Neutrophil (primary cell): ENCODE measurements around the gene ITPR1.

ENCODE experiments used
- H3K27ac ChIP-seq: fragments of 200-600 bp; sonication (generic); 2 replicates; pipeline ENCODE4 v1.5.1; 2016; ENCODE audit warnings: mild to moderate bottlenecking, moderate library complexity
- H3K27me3 ChIP-seq: fragments of 200-600 bp; sonication (generic); 2 replicates; pipeline ENCODE4 v1.6.0; 2016; ENCODE audit warnings: mild to moderate bottlenecking
- H3K36me3 ChIP-seq: fragments of 200-600 bp; sonication (generic); 2 replicates; pipeline ENCODE4 v1.5.1; 2017
- H3K4me1 ChIP-seq, 2 experiments: fragments of 200-600 bp in 1 of 2; sonication (generic) in 1 of 2; 1 replicate in 1 of 2; 2 replicates in 1 of 2; pipeline versions ENCODE4 v1.5.1 to v1.6.1; 2013 to 2016; ENCODE audit warnings: low read depth in 1 of 2, low read length in 1 of 2, mild to moderate bottlenecking in 1 of 2, moderate library complexity in 1 of 2; ENCODE audit not compliant: control insufficient read depth in 1 of 2, insufficient read depth in 1 of 2
- H3K4me3 ChIP-seq, 2 experiments: fragments of 200-600 bp in 1 of 2; sonication (generic) in 1 of 2; 1 replicate in 1 of 2; 2 replicates in 1 of 2; pipeline ENCODE4 v1.5.1; 2013 to 2016; ENCODE audit warnings: low read depth in 1 of 2, low read length in 1 of 2, mild to moderate bottlenecking in 1 of 2, moderate library complexity in 1 of 2
- H3K9me3 ChIP-seq: fragments of 200-600 bp; sonication (generic); 2 replicates; pipeline ENCODE4 v1.5.1; 2016
- CTCF ChIP-seq: fragments of 200-600 bp; sonication (generic); IDR thresholded peaks from 2 replicates; pipeline ENCODE4 v1.5.1; 2016; ENCODE audit warnings: antibody characterized with exemption

Gene ITPR1

GRCh38 chr3:4752201-4753072 lies 259.3 kb downstream of the ITPR1 start:
- peak overlapping the region; percentile 70 for H3K27ac ChIP-seq
- H3K9me3 ChIP-seq, result no peaks in the 10 kb centered on the region
- H3K27me3 ChIP-seq, result no peaks in the 10 kb centered on the region
- peaks cover 60 to 71% of the 10 kb centered on the region in 2 experiments for H3K4me1 ChIP-seq
- no peaks in the 10 kb centered on the region for H3K36me3 ChIP-seq
- H3K4me3 ChIP-seq, result peak overlapping the region; percentile 36 to 43
- no peak for TF ChIP-seq CTCF

GRCh38 chr3:4753073-4753691 lies 260.0 kb downstream of the ITPR1 start:
- H3K36me3 ChIP-seq, result no peaks in the 10 kb centered on the region
- no peak overlapping the region for H3K27ac ChIP-seq
- H3K4me3 ChIP-seq, result no peak overlapping the region
- H3K9me3 ChIP-seq, result no peaks in the 10 kb centered on the region
- no peaks in the 10 kb centered on the region for H3K27me3 ChIP-seq
- no peak for TF ChIP-seq CTCF
- peaks cover 60 to 71% of the 10 kb centered on the region in 2 experiments for H3K4me1 ChIP-seq

GRCh38 chr3:4754180-4755086 lies 261.3 kb downstream of the ITPR1 start:
- H3K4me1 ChIP-seq, result peaks cover 61 to 72% of the 10 kb centered on the region in 2 experiments
- no peak overlapping the region for H3K27ac ChIP-seq
- H3K9me3 ChIP-seq, result no peaks in the 10 kb centered on the region

GRCh38 chr3:4755566-4755965 lies 262.4 kb downstream of the ITPR1 start:
- Histone ChIP-seq H3K9me3 (no peaks in the 10 kb centered on the region), H3K27ac (no peak overlapping the region), H3K27me3 (no peaks in the 10 kb centered on the region), H3K4me1 (peaks cover 56 to 70% of the 10 kb centered on the region in 2 experiments), H3K4me3 (no peak overlapping the region), H3K36me3 (no peaks in the 10 kb centered on the region)
- TF ChIP-seq CTCF, result no peak

More at GRCh38 chr3:4754180-4755086, 261.3 kb downstream of the ITPR1 start:
- no peaks in the 10 kb centered on the region for H3K27me3 ChIP-seq
- no peaks in the 10 kb centered on the region for H3K36me3 ChIP-seq
- no peak overlapping the region for H3K4me3 ChIP-seq
- TF ChIP-seq CTCF, result no peak

GRCh38 chr3:4756057-4756775 lies 263.1 kb downstream of the ITPR1 start:
- H3K4me1 ChIP-seq, result peaks cover 50 to 64% of the 10 kb centered on the region in 2 experiments
- no peaks in the 10 kb centered on the region for H3K9me3 ChIP-seq
- TF ChIP-seq CTCF, result no peak
- no peak overlapping the region for H3K27ac ChIP-seq
- H3K27me3 ChIP-seq, result no peaks in the 10 kb centered on the region
- no peaks in the 10 kb centered on the region for H3K36me3 ChIP-seq
- no peak overlapping the region for H3K4me3 ChIP-seq
